Measurements from ENCODE around the gene DIP2C. TPM values are rescaled to one million over a fixed set of nuclear protein-coding genes. Genes with fewer than 3 reads are reported as not detected.

The DIP2C gene
- total RNA-seq, 1 donor from 2014 or later, result 10.1 TPM

DNA sequence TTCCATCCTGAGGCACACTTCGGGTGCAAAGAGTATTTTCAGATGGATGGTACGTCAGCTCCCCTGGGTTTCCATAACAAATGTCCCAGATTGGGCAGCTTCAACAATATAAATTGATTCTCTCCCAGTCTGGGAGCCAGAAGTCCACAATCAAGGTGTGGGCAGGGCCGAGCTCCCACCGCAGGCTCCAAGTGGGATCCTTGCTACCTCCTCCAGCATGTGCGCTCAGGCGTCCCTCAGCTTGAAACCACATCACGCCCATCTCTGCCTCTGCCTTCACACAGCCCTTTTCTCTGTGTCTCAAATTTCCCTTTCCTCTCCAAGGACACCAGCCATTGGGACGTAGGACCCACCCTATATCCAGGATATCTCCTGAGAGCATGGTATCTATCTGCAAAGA is 153.5 kb downstream of the DIP2C start:
- H3K4me2 ChIP-seq, result no peak overlapping the region
- H3K4me1 ChIP-seq, result no peaks in the 10 kb centered on the region
- no peak for DNase-seq (ENCODE audit: low spot score)
- Mint-ChIP-seq H3K27ac (no peak overlapping the region), H3K4me1 (peaks cover 34% of the 10 kb centered on the region), H3K27me3 (ENCODE audit: insufficient read depth, low read depth) (no peaks in the 10 kb centered on the region), H3K4me3 (no peak overlapping the region), H3K36me3 (peaks cover 6% of the 10 kb centered on the region), H3K9me3 (no peaks in the 10 kb centered on the region)
- no peaks in the 10 kb centered on the region for H3K36me3 ChIP-seq
- H3K27me3 ChIP-seq, result no peaks in the 10 kb centered on the region
- H3K79me2 ChIP-seq (ENCODE audit: low read depth), result peaks cover 27% of the 10 kb centered on the region
- H2AFZ ChIP-seq (replicated peaks), result no peak overlapping the region
- no peaks in the 10 kb centered on the region for H3K9me3 ChIP-seq (ENCODE audit: low read depth)
- no peak overlapping the region for H3K4me3 ChIP-seq
- no peaks in the 10 kb centered on the region for H3F3A ChIP-seq (ENCODE audit: low read depth)
- TF ChIP-seq, protein P1, sequence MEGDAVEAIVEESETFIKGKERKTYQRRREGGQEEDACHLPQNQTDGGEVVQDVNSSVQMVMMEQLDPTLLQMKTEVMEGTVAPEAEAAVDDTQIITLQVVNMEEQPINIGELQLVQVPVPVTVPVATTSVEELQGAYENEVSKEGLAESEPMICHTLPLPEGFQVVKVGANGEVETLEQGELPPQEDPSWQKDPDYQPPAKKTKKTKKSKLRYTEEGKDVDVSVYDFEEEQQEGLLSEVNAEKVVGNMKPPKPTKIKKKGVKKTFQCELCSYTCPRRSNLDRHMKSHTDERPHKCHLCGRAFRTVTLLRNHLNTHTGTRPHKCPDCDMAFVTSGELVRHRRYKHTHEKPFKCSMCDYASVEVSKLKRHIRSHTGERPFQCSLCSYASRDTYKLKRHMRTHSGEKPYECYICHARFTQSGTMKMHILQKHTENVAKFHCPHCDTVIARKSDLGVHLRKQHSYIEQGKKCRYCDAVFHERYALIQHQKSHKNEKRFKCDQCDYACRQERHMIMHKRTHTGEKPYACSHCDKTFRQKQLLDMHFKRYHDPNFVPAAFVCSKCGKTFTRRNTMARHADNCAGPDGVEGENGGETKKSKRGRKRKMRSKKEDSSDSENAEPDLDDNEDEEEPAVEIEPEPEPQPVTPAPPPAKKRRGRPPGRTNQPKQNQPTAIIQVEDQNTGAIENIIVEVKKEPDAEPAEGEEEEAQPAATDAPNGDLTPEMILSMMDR (IDR thresholded peaks at IDR 0.05), result no peak
- TF ChIP-seq EZH2phosphoT487 (IDR thresholded peaks at IDR 0.05) (no peak), EZH2 (IDR thresholded peaks at IDR 0.05) (no peak)
- peaks cover 61% of the 10 kb centered on the region for H4K20me1 ChIP-seq (ENCODE audit: low read depth)
- no peak overlapping the region for H3K9ac ChIP-seq
- no peak overlapping the region for H3K27ac ChIP-seq

DNA sequence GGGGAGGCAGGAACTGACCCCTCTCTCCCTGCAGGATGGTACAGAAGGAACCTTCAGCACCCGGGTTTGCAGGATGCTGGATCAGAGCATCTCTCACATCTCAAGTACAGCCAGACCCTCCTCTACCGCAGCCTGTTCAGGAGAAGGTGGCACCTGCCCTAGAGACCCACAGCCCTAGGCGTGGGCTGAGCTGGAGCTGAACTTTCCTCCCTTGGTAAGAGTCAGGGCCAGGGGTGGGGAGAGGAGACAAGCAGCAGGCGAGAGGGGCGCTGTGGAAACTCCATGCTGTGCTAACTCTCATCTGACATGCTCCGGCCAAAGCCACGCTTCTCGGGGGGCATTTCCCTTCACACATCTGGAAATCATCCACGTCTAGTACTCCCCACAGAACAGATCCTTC is 154.4 kb downstream of the DIP2C start:
- H3K4me1 Mint-ChIP-seq, result peaks cover 40% of the 10 kb centered on the region
- no peaks in the 10 kb centered on the region for H3K9me3 Mint-ChIP-seq
- H3K9ac ChIP-seq, result no peak overlapping the region
- H3K9me3 ChIP-seq (ENCODE audit: low read depth), result no peaks in the 10 kb centered on the region
- no peaks in the 10 kb centered on the region for H3K4me1 ChIP-seq
- H3K27ac Mint-ChIP-seq, result no peak overlapping the region
- DNase-seq (ENCODE audit: low spot score), result no peak
- H2AFZ ChIP-seq (replicated peaks), result no peak overlapping the region
- peaks cover 64% of the 10 kb centered on the region for H4K20me1 ChIP-seq (ENCODE audit: low read depth)
- H3K79me2 ChIP-seq (ENCODE audit: low read depth), result peaks cover 36% of the 10 kb centered on the region
- H3F3A ChIP-seq (ENCODE audit: low read depth), result no peaks in the 10 kb centered on the region
- H3K36me3 Mint-ChIP-seq, result peaks cover 6% of the 10 kb centered on the region
- H3K4me3 Mint-ChIP-seq, result no peak overlapping the region
- TF ChIP-seq EZH2 (IDR thresholded peaks at IDR 0.05) (no peak), EZH2phosphoT487 (IDR thresholded peaks at IDR 0.05) (no peak)
- TF ChIP-seq, protein P1 (IDR thresholded peaks at IDR 0.05), result no peak
- no peak overlapping the region for H3K4me3 ChIP-seq
- no peaks in the 10 kb centered on the region for H3K27me3 ChIP-seq
- H3K27ac ChIP-seq, result no peak overlapping the region
- H3K36me3 ChIP-seq, result no peaks in the 10 kb centered on the region
- no peak overlapping the region for H3K4me2 ChIP-seq
- H3K27me3 Mint-ChIP-seq (ENCODE audit: insufficient read depth, low read depth), result no peaks in the 10 kb centered on the region

DNA sequence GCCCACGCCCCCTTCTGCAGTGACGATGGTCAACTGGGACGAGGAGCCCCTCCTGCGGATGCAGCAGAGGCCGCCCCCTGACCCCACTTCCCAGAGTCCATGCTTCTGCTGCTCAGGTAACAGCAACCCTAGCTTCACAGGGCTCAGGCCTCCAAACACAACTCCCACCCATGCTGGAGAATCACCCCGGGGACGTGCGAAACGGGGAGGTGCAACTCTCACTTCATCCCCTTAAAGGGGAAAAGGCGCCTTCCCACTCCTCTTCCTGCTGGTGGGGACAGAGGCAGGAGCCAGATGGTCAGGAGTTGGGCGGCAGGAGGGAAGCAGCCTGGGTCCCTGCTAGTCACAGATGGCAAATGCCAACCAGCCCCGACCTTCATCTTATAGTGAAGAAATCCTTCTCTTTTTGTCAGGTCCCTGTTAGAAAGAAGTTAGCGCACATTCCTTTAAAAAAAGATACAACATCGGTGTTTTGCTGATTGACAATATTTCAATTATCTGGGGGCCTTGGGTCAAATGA is 155.4 kb downstream of the DIP2C start:
- no peaks in the 10 kb centered on the region for H3K9me3 ChIP-seq (ENCODE audit: low read depth)
- Mint-ChIP-seq H3K9me3 (no peaks in the 10 kb centered on the region), H3K4me3 (no peak overlapping the region), H3K27me3 (ENCODE audit: insufficient read depth, low read depth) (no peaks in the 10 kb centered on the region), H3K27ac (no peak overlapping the region), H3K36me3 (peaks cover 6% of the 10 kb centered on the region), H3K4me1 (peaks cover 42% of the 10 kb centered on the region)
- DNase-seq (ENCODE audit: low spot score), result no peak
- no peaks in the 10 kb centered on the region for H3K4me1 ChIP-seq
- H3F3A ChIP-seq (ENCODE audit: low read depth), result no peaks in the 10 kb centered on the region
- H3K27me3 ChIP-seq, result no peaks in the 10 kb centered on the region
- TF ChIP-seq, protein P1 (IDR thresholded peaks at IDR 0.05), result no peak
- TF ChIP-seq EZH2 (IDR thresholded peaks at IDR 0.05) (no peak), EZH2phosphoT487 (IDR thresholded peaks at IDR 0.05) (no peak)
- H3K4me3 ChIP-seq, result no peak overlapping the region
- no peak overlapping the region for H3K27ac ChIP-seq
- H3K36me3 ChIP-seq, result no peaks in the 10 kb centered on the region
- H3K4me2 ChIP-seq, result no peak overlapping the region
- H3K79me2 ChIP-seq (ENCODE audit: low read depth), result peaks cover 40% of the 10 kb centered on the region
- H3K9ac ChIP-seq, result no peak overlapping the region
- H2AFZ ChIP-seq (replicated peaks), result no peak overlapping the region
- H4K20me1 ChIP-seq (ENCODE audit: low read depth), result peaks cover 64% of the 10 kb centered on the region

Measured in neural progenitor cell (in vitro differentiated cells).